WTC11 (cell line): ENCODE results near the gene ZNF235.

Source experiments
- CREB1 ChIP-seq: sonication (generic); formaldehyde crosslinking; IDR thresholded peaks from 2 replicates; pipeline ENCODE4 v1.8.0; 2023; ENCODE audit warnings: mild to moderate bottlenecking, missing genetic modification reagents
- CTCF ChIP-seq: fragments of 200-600 bp; IDR thresholded peaks from 2 replicates; pipeline ENCODE4 v1.8.0; 2022; ENCODE audit warnings: antibody characterized with exemption
- E2F5 ChIP-seq: sonication (generic); formaldehyde crosslinking; IDR thresholded peaks from 2 replicates; pipeline ENCODE4 v1.8.1; 2022; ENCODE audit warnings: mild to moderate bottlenecking, moderate library complexity, missing genetic modification reagents
- MAX ChIP-seq: sonication (generic); formaldehyde crosslinking; IDR thresholded peaks from 2 replicates; pipeline ENCODE4 v1.8.0; 2022; ENCODE audit warnings: mild to moderate bottlenecking, missing genetic modification reagents
- PREB ChIP-seq: sonication (generic); formaldehyde crosslinking; IDR thresholded peaks from 2 replicates; pipeline ENCODE4 v1.8.1; 2022; ENCODE audit warnings: mild to moderate bottlenecking, missing genetic modification reagents, moderate library complexity, borderline replicate concordance
- RELA ChIP-seq: sonication (generic); formaldehyde crosslinking; IDR thresholded peaks from 2 replicates; pipeline ENCODE4 v1.8.1; 2022; ENCODE audit warnings: missing genetic modification reagents, mild to moderate bottlenecking, borderline replicate concordance
- STAT6 ChIP-seq: sonication (generic); formaldehyde crosslinking; conservative IDR thresholded peaks from 2 replicates; pipeline ENCODE4 v1.8.1; 2023; ENCODE audit warnings: mild to moderate bottlenecking, low read depth, missing genetic modification reagents, moderate library complexity
- TCF7 ChIP-seq: sonication (generic); formaldehyde crosslinking; IDR thresholded peaks from 2 replicates; pipeline ENCODE4 v1.8.0; 2022; ENCODE audit warnings: mild to moderate bottlenecking, low read depth, missing genetic modification reagents, moderate library complexity

GRCh38 chr19:44277331-44277730, 27.5 kb downstream of the ZNF235 start:
- TF ChIP-seq PREB (CRISPR knock-in tag): no peak
- TF ChIP-seq RELA: no peak
- TF ChIP-seq TCF7 (CRISPR knock-in tag): no peak
- no peak for TF ChIP-seq CTCF
- TF ChIP-seq MAX (CRISPR knock-in tag): no peak
- no peak for TF ChIP-seq E2F5
- no peak for TF ChIP-seq CREB1 (CRISPR knock-in tag)
- TF ChIP-seq STAT6 (CRISPR knock-in tag): no peak
